ENCODE results near the gene IL37.

DNA sequence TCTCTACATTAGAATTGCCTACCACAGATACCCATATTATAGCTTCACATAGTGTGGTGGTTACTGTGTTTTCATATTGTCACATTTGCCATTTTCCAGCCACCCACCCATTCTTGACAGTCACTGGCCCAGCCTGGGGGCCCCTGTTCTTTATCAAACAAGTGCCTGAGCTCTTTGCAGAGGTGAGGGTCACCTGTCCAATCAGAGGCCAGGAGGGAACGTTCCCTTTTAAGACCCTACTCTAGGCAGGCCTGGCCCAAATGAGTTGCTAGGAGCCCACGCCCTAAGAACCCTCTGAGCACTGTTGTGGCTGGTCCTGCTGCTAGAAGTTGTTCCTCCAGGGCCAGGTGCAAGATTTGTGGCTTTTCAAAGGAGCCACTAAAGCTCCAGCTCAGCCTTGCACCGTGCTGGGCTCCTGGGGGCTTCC, 5.2 kb downstream of the IL37 start:
- TF ChIP-seq EZH2 (IDR thresholded peaks at IDR 0.05; ENCODE audit: borderline replicate concordance, insufficient read depth, low read length, poor library complexity, severe bottlenecking) (no peak), REST (IDR thresholded peaks at IDR 0.05; ENCODE audit: borderline replicate concordance) (no peak), TAF1 (IDR thresholded peaks at IDR 0.05; ENCODE audit: low read depth) (no peak), CTCF (IDR thresholded peaks at IDR 0.05; ENCODE audit: poor library complexity, severe bottlenecking) (no peak)

Measured in neural cell (in vitro differentiated cells).